ENCODE data around the gene KANK4.

KANK4 gene

DNA sequence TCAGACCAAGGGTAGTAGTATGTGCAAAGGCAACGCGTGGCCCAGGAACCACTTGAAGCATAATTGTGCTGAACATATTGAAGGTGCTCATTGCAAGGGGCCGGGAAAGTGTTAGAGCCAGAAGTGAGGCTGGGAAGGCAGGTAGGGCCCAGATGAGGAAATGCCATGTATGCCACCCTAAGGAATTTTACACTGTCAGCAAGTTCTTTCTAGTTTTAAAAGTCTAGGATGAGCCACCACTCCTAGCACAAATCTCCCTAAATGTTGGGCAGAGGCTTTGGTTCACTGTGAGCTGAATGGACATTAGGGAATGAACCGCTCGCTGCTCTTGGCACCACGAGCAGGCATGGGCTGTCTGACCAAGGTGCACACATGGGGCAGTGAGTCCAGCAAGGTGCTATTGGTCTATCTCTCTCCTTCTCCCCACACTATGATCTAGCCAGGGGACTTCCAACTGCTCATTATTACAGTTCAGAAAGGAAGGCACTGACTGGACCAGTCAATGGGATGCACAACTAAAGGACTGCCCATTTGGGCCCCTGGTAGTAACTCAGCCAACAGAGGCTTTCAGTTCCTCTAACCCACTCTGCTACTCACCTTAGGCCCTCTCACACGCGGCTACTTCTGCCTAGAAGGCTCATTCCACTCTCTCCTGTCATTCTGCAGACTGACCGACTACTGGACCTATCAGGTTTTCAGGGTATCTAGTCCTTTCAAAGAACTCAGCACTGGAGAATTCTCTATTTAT lies 2.0 kb downstream of the KANK4 start:
- H3K4me3 ChIP-seq (ENCODE audit: low read length), result no peak overlapping the region
- no peak overlapping the region for H3K9ac ChIP-seq (ENCODE audit: low read depth, low read length)
- H3K27me3 ChIP-seq (ENCODE audit: insufficient read depth, low read length), result peaks cover 61% of the 10 kb centered on the region
- 93% methylated on average over 9 of the region's 9 CpGs for WGBS
- H3K36me3 ChIP-seq (ENCODE audit: insufficient read depth, low read length), result no peaks in the 10 kb centered on the region
- H3K9me3 ChIP-seq (ENCODE audit: insufficient read depth, low read depth, low read length), result no peaks in the 10 kb centered on the region
- H3K4me1 ChIP-seq (ENCODE audit: insufficient read depth, low read length), result 0 out of 2 replicates have a peak, but pooled peaks cover 5% of the 10 kb centered on the region
- H3K27ac ChIP-seq (ENCODE audit: low read depth, low read length), result no peak overlapping the region

DNA sequence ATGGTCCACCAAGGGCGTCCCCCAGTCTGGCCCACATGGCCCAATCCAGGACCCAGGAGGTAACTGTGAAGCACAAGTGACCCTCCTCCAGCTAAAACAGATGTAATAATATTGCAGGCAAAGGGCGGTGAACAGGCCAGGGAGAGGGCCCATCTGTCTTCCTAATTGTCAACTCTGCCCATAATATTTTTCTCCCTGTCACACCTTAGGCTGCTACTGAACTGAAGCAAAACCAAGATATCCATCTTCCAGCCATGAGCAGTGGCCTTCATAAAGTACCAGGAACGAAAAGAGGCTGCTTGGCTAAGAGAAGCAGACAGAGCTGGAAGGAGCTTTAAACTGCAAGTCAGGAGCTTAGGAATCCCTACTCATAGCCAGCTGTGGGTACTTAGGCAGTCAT lies 3.1 kb downstream of the KANK4 start:
- no peaks in the 10 kb centered on the region for H3K36me3 ChIP-seq (ENCODE audit: insufficient read depth, low read length)
- WGBS, result 90% methylated on average over 3 of the region's 3 CpGs
- H3K9ac ChIP-seq (ENCODE audit: low read depth, low read length), result no peak overlapping the region
- H3K4me3 ChIP-seq (ENCODE audit: low read length), result no peak overlapping the region
- peaks cover 60% of the 10 kb centered on the region for H3K27me3 ChIP-seq (ENCODE audit: insufficient read depth, low read length)
- no peaks in the 10 kb centered on the region for H3K9me3 ChIP-seq (ENCODE audit: insufficient read depth, low read depth, low read length)
- no peak overlapping the region for H3K27ac ChIP-seq (ENCODE audit: low read depth, low read length)
- no peaks in the 10 kb centered on the region; the same call in 1 of the 2 replicates for H3K4me1 ChIP-seq (ENCODE audit: insufficient read depth, low read length)

DNA sequence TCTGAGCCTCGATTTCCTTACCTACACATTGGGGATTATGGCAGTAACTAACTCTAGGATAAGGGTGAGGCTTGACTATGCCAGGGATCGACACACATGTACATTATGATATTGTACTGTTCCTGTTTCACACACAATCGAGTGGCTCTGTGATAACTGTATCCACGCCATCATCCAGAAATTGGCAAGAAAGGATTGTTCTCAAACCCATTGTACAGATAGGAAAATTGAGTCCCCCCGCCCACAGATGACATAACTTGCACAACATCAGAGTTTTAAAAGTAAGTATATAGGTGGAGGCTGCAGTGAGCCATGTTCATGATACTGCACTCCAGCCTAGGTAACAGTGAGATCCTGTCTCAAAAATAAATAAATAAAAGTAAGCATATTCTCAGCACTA lies 3.8 kb downstream of the KANK4 start:
- Histone ChIP-seq H3K27ac (ENCODE audit: low read depth, low read length) (no peak overlapping the region), H3K27me3 (ENCODE audit: insufficient read depth, low read length) (peaks cover 53% of the 10 kb centered on the region), H3K9me3 (ENCODE audit: insufficient read depth, low read depth, low read length) (no peaks in the 10 kb centered on the region), H3K4me1 (ENCODE audit: insufficient read depth, low read length) (no peaks in the 10 kb centered on the region; the same call in 1 of the 2 replicates), H3K36me3 (ENCODE audit: insufficient read depth, low read length) (no peaks in the 10 kb centered on the region), H3K4me3 (ENCODE audit: low read length) (no peak overlapping the region), H3K9ac (ENCODE audit: low read depth, low read length) (no peak overlapping the region)
- WGBS, result 96% methylated on average over 4 of the region's 5 CpGs

DNA sequence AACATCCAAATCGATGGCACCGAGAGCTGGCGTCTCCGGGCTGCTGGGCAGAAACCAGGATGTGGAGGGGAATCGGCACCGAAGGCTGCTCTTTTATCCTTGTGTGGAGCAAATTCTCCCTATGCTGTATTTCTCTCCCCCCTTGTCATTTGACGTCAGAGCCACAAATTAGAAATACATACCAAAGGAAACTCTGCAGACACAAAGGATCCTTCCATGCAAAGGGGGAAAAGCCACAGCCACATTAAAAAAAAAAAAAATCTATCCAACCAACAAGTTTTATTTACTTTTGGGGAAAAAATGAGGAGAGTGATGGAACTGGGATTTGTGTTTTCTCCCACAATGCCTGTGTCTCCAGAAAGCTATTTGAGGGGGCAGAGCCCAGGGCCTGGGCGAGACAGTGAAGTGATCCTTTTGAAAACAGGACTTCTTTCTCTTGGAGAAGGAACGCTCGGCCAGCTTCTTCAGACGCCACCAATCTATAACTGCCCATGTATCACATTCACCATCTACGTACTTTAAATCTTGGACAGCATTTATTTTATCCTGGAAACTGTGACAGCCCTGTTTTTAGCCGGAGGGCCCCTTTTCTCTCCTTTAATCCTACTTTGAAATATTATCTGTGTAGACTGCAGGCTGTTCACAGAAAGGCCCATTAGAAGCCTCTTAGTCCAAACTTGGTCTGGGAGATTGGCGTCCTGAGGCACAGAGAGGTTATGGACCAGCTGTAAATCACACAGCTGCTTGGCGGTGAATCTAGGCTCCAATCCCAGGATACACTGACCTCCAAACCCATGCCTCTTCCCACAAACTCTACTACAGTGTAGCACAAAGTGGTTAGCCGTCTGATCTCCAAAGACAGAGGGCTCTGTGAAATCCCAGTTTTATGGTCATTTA lies 4.5 kb downstream of the KANK4 start:
- Histone ChIP-seq H3K36me3 (ENCODE audit: insufficient read depth, low read length) (no peaks in the 10 kb centered on the region), H3K4me3 (ENCODE audit: low read length) (no peak overlapping the region), H3K27me3 (ENCODE audit: insufficient read depth, low read length) (peaks cover 46% of the 10 kb centered on the region), H3K4me1 (ENCODE audit: insufficient read depth, low read length) (no peaks in the 10 kb centered on the region; the same call in 1 of the 2 replicates), H3K9me3 (ENCODE audit: insufficient read depth, low read depth, low read length) (no peaks in the 10 kb centered on the region), H3K27ac (ENCODE audit: low read depth, low read length) (no peak overlapping the region), H3K9ac (ENCODE audit: low read depth, low read length) (no peak overlapping the region)
- 91% methylated on average over 16 of the region's 16 CpGs for WGBS

DNA sequence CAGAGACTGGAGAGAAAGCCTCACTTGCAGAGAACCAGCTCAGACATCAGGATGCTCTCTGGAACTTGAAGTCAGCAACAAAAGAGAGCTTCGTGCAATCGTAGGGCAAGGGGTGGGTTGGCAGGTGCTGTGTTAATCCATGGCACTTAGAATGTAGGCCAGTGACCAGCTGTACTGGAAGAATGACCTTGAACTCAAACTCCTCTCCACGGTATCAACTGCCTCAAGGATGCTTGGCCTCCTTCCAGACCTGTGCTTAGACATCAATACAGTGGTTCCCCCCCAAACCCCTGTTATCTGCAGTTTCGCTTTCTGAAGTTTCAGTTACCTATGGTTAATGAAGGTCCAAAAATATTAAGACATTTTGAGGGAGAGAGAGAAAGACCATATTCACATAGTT lies 6.5 kb downstream of the KANK4 start:
- Histone ChIP-seq H3K36me3 (ENCODE audit: insufficient read depth, low read length) (no peaks in the 10 kb centered on the region), H3K4me3 (ENCODE audit: low read length) (no peak overlapping the region), H3K9ac (ENCODE audit: low read depth, low read length) (no peak overlapping the region), H3K4me1 (ENCODE audit: insufficient read depth, low read length) (no peaks in the 10 kb centered on the region; the same call in 1 of the 2 replicates), H3K27me3 (ENCODE audit: insufficient read depth, low read length) (peaks cover 26% of the 10 kb centered on the region), H3K27ac (ENCODE audit: low read depth, low read length) (no peak overlapping the region), H3K9me3 (ENCODE audit: insufficient read depth, low read depth, low read length) (no peaks in the 10 kb centered on the region)
- 84% methylated on average over 4 of the region's 4 CpGs for WGBS

DNA sequence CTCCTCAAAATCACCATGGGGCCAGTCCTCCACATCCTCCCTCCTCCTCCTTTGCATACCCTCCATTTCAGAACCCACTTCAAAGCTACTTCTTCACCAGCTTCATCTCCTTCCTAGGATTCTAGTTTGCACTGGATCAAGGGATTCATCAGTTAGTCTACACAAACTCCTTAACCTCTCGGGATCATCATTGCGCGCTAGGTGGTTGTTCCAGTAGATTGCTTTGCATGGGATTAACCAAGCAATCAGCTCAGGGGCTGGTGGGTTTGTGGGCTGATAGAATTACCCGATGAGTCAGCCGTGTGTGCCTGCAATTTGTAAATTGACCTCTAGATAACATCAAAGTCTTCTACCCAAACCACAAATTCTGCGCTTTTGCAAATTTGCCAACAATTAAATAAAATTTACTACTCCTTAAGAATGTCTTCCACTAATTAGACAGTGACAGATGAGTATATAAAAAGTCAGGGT lies 7.7 kb downstream of the KANK4 start:
- Histone ChIP-seq H3K27me3 (ENCODE audit: insufficient read depth, low read length) (peaks cover 14% of the 10 kb centered on the region), H3K4me3 (ENCODE audit: low read length) (no peak overlapping the region), H3K9ac (ENCODE audit: low read depth, low read length) (no peak overlapping the region), H3K9me3 (ENCODE audit: insufficient read depth, low read depth, low read length) (no peaks in the 10 kb centered on the region), H3K27ac (ENCODE audit: low read depth, low read length) (no peak overlapping the region), H3K36me3 (ENCODE audit: insufficient read depth, low read length) (no peaks in the 10 kb centered on the region), H3K4me1 (ENCODE audit: insufficient read depth, low read length) (no peaks in the 10 kb centered on the region; the same call in 1 of the 2 replicates)
- 48% methylated on average over 6 of the region's 6 CpGs for WGBS

DNA sequence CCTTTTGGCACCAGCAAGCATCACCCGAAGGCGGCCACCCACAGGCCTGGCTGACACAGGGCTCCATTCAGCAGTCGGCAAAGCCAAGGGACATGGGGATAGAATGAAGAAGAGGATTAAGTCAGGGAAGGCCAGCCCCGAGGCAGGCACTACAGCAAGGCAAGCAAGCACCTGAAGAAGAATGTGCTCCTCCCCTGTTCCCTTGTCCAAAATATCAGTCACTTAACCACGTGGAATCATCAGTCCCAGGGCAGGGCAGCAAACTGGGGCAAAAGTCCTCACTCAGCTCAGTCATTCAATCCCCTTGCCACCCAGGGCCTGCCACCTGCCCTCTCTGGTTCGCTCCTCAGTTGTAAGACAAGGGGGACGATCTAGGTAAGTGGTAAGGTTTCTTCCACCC lies 9.3 kb downstream of the KANK4 start:
- 90% methylated on average over 5 of the region's 7 CpGs for WGBS
- Histone ChIP-seq H3K9ac (ENCODE audit: low read depth, low read length) (no peak overlapping the region), H3K4me1 (ENCODE audit: insufficient read depth, low read length) (no peaks in the 10 kb centered on the region; the same call in 1 of the 2 replicates), H3K9me3 (ENCODE audit: insufficient read depth, low read depth, low read length) (no peaks in the 10 kb centered on the region), H3K36me3 (ENCODE audit: insufficient read depth, low read length) (no peaks in the 10 kb centered on the region), H3K27me3 (ENCODE audit: insufficient read depth, low read length) (no peaks in the 10 kb centered on the region), H3K4me3 (ENCODE audit: low read length) (no peak overlapping the region), H3K27ac (ENCODE audit: low read depth, low read length) (no peak overlapping the region)

DNA sequence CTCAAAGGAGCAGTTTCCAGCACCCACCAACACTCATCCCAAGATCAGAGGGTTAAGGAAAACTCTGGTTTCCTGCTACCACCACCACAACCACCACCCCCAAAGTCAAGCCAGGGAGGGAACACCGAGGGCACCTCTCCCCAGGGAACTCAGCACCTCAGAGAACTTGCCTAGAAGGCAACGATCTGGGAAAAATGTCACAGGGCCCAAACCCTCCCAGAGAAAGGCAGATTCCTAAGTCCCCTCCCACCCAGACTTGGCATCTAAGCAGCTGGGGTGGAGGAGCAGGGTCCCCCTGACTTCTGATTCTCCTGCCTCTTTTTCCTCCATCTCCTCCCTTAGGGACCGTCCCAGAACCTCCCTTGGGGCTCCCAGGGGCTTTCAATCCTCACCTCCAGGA lies 10.6 kb downstream of the KANK4 start:
- Histone ChIP-seq H3K36me3 (ENCODE audit: insufficient read depth, low read length) (no peaks in the 10 kb centered on the region), H3K9me3 (ENCODE audit: insufficient read depth, low read depth, low read length) (no peaks in the 10 kb centered on the region), H3K27me3 (ENCODE audit: insufficient read depth, low read length) (no peaks in the 10 kb centered on the region), H3K4me3 (ENCODE audit: low read length) (no peak overlapping the region), H3K4me1 (ENCODE audit: insufficient read depth, low read length) (no peaks in the 10 kb centered on the region; the same call in 1 of the 2 replicates), H3K27ac (ENCODE audit: low read depth, low read length) (no peak overlapping the region), H3K9ac (ENCODE audit: low read depth, low read length) (no peak overlapping the region)
- 87% methylated on average over 3 of the region's 3 CpGs for WGBS

DNA sequence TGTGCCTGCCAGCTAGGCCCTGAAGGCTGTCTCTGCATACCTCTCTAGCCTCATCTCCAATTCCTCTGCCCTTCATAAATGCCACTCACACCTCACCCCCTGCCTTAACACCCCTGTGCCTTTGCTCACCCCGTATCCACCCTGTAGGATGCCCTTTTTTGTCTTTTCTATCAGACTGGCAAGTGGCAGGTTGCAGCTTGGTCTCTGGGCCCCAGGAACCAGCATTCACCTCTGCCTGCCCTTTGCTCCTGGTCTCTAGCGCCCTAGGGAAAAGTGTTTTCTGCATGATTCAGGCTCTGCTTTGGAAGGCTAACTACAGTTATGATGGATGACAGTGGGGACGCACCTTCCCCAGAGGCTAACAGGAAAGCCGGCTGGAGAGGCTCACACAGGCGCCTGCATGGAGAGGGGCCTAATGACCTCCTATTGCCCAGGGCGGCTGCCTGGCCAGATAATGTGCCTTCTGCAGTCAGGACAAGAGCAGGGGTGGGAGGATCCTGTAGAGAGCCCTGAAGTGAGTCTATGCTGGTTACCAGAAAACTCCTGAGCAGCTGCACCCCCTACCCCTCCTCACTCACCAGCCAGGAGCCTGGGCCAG lies 11.2 kb downstream of the KANK4 start:
- Histone ChIP-seq H3K9me3 (ENCODE audit: insufficient read depth, low read depth, low read length) (no peaks in the 10 kb centered on the region), H3K9ac (ENCODE audit: low read depth, low read length) (no peak overlapping the region), H3K27me3 (ENCODE audit: insufficient read depth, low read length) (0 out of 2 replicates have a peak, but pooled peaks cover under 1% of the 10 kb centered on the region), H3K4me3 (ENCODE audit: low read length) (no peak overlapping the region), H3K4me1 (ENCODE audit: insufficient read depth, low read length) (no peaks in the 10 kb centered on the region; the same call in 1 of the 2 replicates), H3K27ac (ENCODE audit: low read depth, low read length) (no peak overlapping the region), H3K36me3 (ENCODE audit: insufficient read depth, low read length) (no peaks in the 10 kb centered on the region)
- WGBS, result 82% methylated on average over 6 of the region's 6 CpGs

DNA sequence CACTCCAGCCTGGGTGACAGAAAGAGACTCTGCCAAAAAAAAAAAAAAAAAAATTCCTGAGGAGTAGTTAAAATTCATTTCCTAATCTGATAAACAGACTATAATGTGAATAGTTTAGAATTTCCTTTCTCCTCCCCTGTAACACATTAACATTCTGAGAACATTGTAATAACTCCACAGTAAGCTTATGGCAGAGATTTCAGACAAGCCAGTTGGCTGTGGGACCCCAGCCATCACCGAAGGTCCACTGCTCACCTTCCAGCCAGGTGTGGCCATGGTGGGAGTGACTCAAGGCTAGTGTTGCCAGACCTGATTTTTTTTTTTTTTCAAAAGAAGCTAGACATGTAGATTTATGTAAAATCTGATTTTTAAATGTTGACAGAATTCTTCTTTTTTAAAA lies 11.8 kb downstream of the KANK4 start:
- Histone ChIP-seq H3K4me1 (ENCODE audit: insufficient read depth, low read length) (no peaks in the 10 kb centered on the region; the same call in 1 of the 2 replicates), H3K9me3 (ENCODE audit: insufficient read depth, low read depth, low read length) (no peaks in the 10 kb centered on the region), H3K4me3 (ENCODE audit: low read length) (no peak overlapping the region), H3K27me3 (ENCODE audit: insufficient read depth, low read length) (0 out of 2 replicates have a peak, but pooled peaks cover 4% of the 10 kb centered on the region), H3K27ac (ENCODE audit: low read depth, low read length) (no peak overlapping the region), H3K9ac (ENCODE audit: low read depth, low read length) (no peak overlapping the region), H3K36me3 (ENCODE audit: insufficient read depth, low read length) (no peaks in the 10 kb centered on the region)
- WGBS, result 93% methylated on average over 1 of the region's 1 CpG

DNA sequence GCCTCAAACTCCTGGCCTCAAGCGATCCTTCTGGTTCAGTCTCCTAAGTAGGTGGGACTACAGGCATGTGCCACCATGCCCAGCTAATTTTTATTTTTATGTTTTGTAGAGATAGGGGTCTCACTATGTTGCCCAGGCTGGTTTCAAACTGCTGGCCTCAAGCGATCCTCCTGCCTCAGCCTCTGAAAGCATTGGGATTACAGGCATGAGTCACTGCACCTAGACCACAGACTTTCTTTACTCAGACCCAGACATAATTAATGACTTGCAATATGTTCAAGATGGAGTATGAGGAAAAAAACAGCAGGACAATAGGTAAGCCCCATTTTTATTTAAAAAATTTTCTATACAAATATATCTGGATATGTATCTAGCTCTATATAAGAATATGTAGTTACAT lies 13.2 kb downstream of the KANK4 start:
- Histone ChIP-seq H3K27ac (ENCODE audit: low read depth, low read length) (no peak overlapping the region), H3K4me1 (ENCODE audit: insufficient read depth, low read length) (no peaks in the 10 kb centered on the region), H3K36me3 (ENCODE audit: insufficient read depth, low read length) (no peaks in the 10 kb centered on the region), H3K4me3 (ENCODE audit: low read length) (no peak overlapping the region), H3K9me3 (ENCODE audit: insufficient read depth, low read depth, low read length) (no peaks in the 10 kb centered on the region), H3K9ac (ENCODE audit: low read depth, low read length) (no peak overlapping the region), H3K27me3 (ENCODE audit: insufficient read depth, low read length) (peaks cover 16% of the 10 kb centered on the region)
- 86% methylated on average over 2 of the region's 2 CpGs for WGBS

Measured in HUES64 (cell line).